ENCODE measurements around the gene SNX5. TPM values are rescaled to one million over a fixed set of nuclear protein-coding genes. Genes with fewer than 3 reads are reported as not detected.
A peak's percentile ranks its signal among the peaks of the same experiment; 100 is the strongest.

SNX5 gene
- total RNA-seq, 1 donor from 2014 or later, result 46.3 TPM

- Histone ChIP-seq H3K4me1 (peaks cover 6% of the 10 kb centered on the region), H3K4me3 (no peak overlapping the region), H3K27me3 (ENCODE audit: low read depth) (no peaks in the 10 kb centered on the region), H3K9me3 (replicated peaks) (no peaks in the 10 kb centered on the region), H3K27ac (replicated peaks) (no peak overlapping the region), H3K36me3 (no peaks in the 10 kb centered on the region)
- intact Hi-C loops (cut with micrococcal nuclease), result no loop called here
- TF ChIP-seq CTCF (IDR thresholded peaks at IDR 0.05; ENCODE audit: borderline replicate concordance), result no peak
- no peak for DNase-seq
Measured at GRCh38 chr20:18005990-18006364, 37.4 kb upstream of the SNX5 start.

- no peak overlapping the region for H3K27ac ChIP-seq (replicated peaks)
- no peaks in the 10 kb centered on the region for H3K9me3 ChIP-seq (replicated peaks)
- H3K27me3 ChIP-seq (ENCODE audit: low read depth), result no peaks in the 10 kb centered on the region
- intact Hi-C loops (cut with micrococcal nuclease), result no loop called here
- no peak for DNase-seq
- no peak overlapping the region for H3K4me3 ChIP-seq
- H3K4me1 ChIP-seq, result peaks cover 6% of the 10 kb centered on the region
- no peaks in the 10 kb centered on the region for H3K36me3 ChIP-seq
- TF ChIP-seq CTCF (IDR thresholded peaks at IDR 0.05; ENCODE audit: borderline replicate concordance), result no peak
Measured at GRCh38 chr20:18005170-18005989, 36.8 kb upstream of the SNX5 start.

GRCh38 chr20:18004384-18005031 is 35.9 kb upstream of the SNX5 start:
- Histone ChIP-seq H3K27ac (replicated peaks) (no peak overlapping the region), H3K4me1 (peaks cover 6% of the 10 kb centered on the region)

GRCh38 chr20:18003897-18004296 is 35.3 kb upstream of the SNX5 start:
- no peak for TF ChIP-seq CTCF (IDR thresholded peaks at IDR 0.05; ENCODE audit: borderline replicate concordance)
- H3K27ac ChIP-seq (replicated peaks), result no peak overlapping the region
- H3K36me3 ChIP-seq, result no peaks in the 10 kb centered on the region
- intact Hi-C loops (cut with micrococcal nuclease), result no loop called here
- no peak overlapping the region for H3K4me3 ChIP-seq
- H3K4me1 ChIP-seq, result peaks cover 6% of the 10 kb centered on the region
- no peaks in the 10 kb centered on the region for H3K27me3 ChIP-seq (ENCODE audit: low read depth)
- H3K9me3 ChIP-seq (replicated peaks), result no peaks in the 10 kb centered on the region
- DNase-seq, result no peak

More at GRCh38 chr20:18004384-18005031, 35.9 kb upstream of the SNX5 start:
- intact Hi-C loops (cut with micrococcal nuclease), result no loop called here
- no peak for DNase-seq
- Histone ChIP-seq H3K9me3 (replicated peaks) (no peaks in the 10 kb centered on the region), H3K27me3 (ENCODE audit: low read depth) (no peaks in the 10 kb centered on the region), H3K36me3 (no peaks in the 10 kb centered on the region), H3K4me3 (no peak overlapping the region)
- TF ChIP-seq CTCF (IDR thresholded peaks at IDR 0.05; ENCODE audit: borderline replicate concordance), result no peak

GRCh38 chr20:18001131-18001921 is 32.7 kb upstream of the SNX5 start:
- TF ChIP-seq CTCF (IDR thresholded peaks at IDR 0.05; ENCODE audit: borderline replicate concordance), result no peak
- H3K9me3 ChIP-seq (replicated peaks), result no peaks in the 10 kb centered on the region
- H3K27me3 ChIP-seq (ENCODE audit: low read depth), result peaks cover 9% of the 10 kb centered on the region
- peak; percentile 46 for DNase-seq
- H3K27ac ChIP-seq (replicated peaks), result no peak overlapping the region
- intact Hi-C loops (cut with micrococcal nuclease), result no loop called here
- H3K4me1 ChIP-seq, result peaks cover 2% of the 10 kb centered on the region
- no peak overlapping the region for H3K4me3 ChIP-seq
- no peaks in the 10 kb centered on the region for H3K36me3 ChIP-seq
